NT2/D1 (cell line): ENCODE data around the gene HOXD3.

Experiments used
- DNase-seq: peaks from one replicate; pipeline ENCODE4 v3.0.0-alpha.2; 2011; ENCODE audit warnings: low read depth, low spot score
- H3K27me3 ChIP-seq: 2 replicates; pipeline ENCODE4 v1.6.0; 2011; ENCODE audit warnings: mild to moderate bottlenecking; ENCODE audit not compliant: insufficient read length, insufficient read depth
- H3K36me3 ChIP-seq: 2 replicates; pipeline ENCODE4 v1.6.1; 2011; ENCODE audit warnings: mild to moderate bottlenecking, low read length, mixed read lengths; ENCODE audit not compliant: insufficient read depth, insufficient read length
- H3K4me1 ChIP-seq: 2 replicates; pipeline ENCODE4 v1.5.1; 2011; ENCODE audit not compliant: insufficient read depth, insufficient read length
- H3K4me3 ChIP-seq: 2 replicates; pipeline ENCODE4 v1.5.1; 2011; ENCODE audit warnings: low read depth; ENCODE audit not compliant: insufficient read length
- H3K9ac ChIP-seq: 2 replicates; pipeline ENCODE4 v1.6.0; 2011; ENCODE audit warnings: low read depth; ENCODE audit not compliant: insufficient read length
- H3K9me3 ChIP-seq: 2 replicates; pipeline ENCODE4 v1.5.1; 2011; ENCODE audit warnings: mild to moderate bottlenecking, low read length; ENCODE audit not compliant: insufficient read depth
- SUZ12 ChIP-seq: IDR thresholded peaks from 2 replicates; pipeline ENCODE4 v1.6.1; 2011; ENCODE audit not compliant: insufficient read length, insufficient read depth; ENCODE audit errors: extremely low read depth
- YY1 ChIP-seq: IDR thresholded peaks from 2 replicates; pipeline ENCODE4 v1.6.1; 2011; ENCODE audit not compliant: insufficient read length, insufficient read depth
- ZNF274 ChIP-seq: IDR thresholded peaks from 2 replicates; pipeline ENCODE4 v1.6.1; 2011; ENCODE audit warnings: mild to moderate bottlenecking, low read depth, low read length

Gene HOXD3

DNA sequence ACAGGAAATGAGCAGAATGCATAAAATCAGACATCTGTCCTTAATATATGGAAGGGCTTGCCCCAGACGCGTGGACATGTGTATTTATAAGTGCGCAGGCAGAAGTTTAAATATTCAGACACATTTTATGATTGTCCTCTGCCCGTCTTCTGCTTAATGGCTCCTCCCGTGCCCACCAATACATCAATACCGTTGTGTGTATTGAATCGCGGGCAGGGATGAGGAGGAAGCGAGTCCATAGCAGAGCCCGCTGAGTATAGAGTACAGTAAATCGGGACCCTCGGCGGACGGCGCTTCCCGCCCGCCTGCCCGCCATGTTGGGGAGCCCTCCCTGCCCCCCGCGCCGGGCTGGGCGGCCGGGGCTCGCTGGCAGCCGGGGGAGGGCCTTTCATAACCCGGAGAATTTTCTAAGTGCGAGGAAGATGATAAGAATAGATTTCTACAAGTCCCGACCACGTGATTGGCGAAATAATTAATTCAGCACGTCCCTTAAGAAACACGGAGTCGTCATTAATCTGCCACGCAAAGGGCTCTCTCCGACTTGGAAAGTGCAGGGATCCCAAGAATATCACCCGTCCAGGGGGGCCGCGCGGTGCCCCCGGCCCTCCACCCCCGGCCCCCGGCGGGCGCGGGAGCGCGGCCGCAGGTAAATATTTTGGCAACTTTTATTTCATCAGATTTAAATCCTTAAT lies at the start of gene HOXD3:
Gene HOXD3 (plus strand): TSS at position 501 of the 692 bp plus-strand sequence. CDS start 11,808 bp downstream, outside the sequence.
- no peak for TF ChIP-seq YY1
- no peak for TF ChIP-seq ZNF274
- no peak for TF ChIP-seq SUZ12
- Histone ChIP-seq H3K36me3 (no peaks in the 10 kb centered on the region), H3K9ac (no peak within 1 kb of the TSS), H3K4me3 (peak within 1 kb of the TSS; percentile 8), H3K9me3 (no peaks in the 10 kb centered on the region), H3K4me1 (peaks cover 14% of the 10 kb centered on the region), H3K27me3 (peaks cover 100% of the 10 kb centered on the region)
- no peak for DNase-seq

GRCh38 chr2:176107731-176108181 lies 49.4 kb upstream of the HOXD3 start:
- H3K4me3 ChIP-seq = peak overlapping the region; percentile 13
- H3K36me3 ChIP-seq = peaks cover 6% of the 10 kb centered on the region
- H3K9ac ChIP-seq = no peak overlapping the region
- no peak for DNase-seq
- TF ChIP-seq YY1 (no peak), SUZ12 (no peak), ZNF274 (no peak)
- peaks cover 98% of the 10 kb centered on the region for H3K27me3 ChIP-seq
- peaks cover 16% of the 10 kb centered on the region for H3K4me1 ChIP-seq
- no peaks in the 10 kb centered on the region for H3K9me3 ChIP-seq

DNA sequence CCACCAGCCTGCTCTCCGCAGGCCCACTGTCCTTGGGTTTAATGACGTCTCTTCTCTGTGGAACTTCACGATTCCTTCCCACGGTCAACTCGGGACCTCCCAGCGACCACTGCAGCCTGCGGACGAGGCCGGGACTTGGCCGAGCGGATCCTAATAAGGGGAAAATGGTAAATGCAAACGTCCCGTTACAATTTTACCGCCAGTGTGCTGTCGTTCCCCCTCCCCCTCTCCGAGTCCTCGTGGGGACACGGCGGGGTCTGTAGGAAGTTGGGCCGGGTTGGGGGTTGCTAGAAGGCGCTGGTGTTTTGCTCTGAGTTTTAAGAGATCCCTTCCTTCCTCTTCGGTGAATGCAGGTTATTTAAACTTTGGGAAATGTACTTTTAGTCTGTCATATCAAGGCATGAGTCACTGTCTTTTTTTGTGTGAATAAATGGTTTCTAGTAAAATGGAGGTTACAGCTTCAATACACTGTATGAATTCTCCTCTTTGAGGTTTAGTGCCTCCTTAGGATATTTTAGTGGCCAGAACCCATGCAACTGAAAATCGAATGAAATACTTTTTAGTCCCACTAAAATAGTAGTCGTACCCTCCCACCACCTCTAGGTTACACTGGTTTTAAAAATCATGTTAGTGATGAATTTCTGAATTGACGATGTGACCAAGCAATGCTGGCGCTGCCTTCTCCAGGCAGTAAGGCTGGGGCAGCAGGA lies 47.8 kb upstream of the HOXD3 start:
- TF ChIP-seq ZNF274 (no peak), SUZ12 (peak; percentile 67), YY1 (no peak)
- Histone ChIP-seq H3K9me3 (no peaks in the 10 kb centered on the region), H3K27me3 (peaks cover 98% of the 10 kb centered on the region), H3K36me3 (peaks cover 6% of the 10 kb centered on the region), H3K9ac (no peak overlapping the region), H3K4me1 (peaks cover 16% of the 10 kb centered on the region), H3K4me3 (peak overlapping the region; percentile 5)
- no peak for DNase-seq

GRCh38 chr2:176109946-176110345 lies 47.2 kb upstream of the HOXD3 start:
- H3K36me3 ChIP-seq = peaks cover 6% of the 10 kb centered on the region
- H3K4me3 ChIP-seq = no peak overlapping the region
- no peak overlapping the region for H3K9ac ChIP-seq
- DNase-seq = no peak
- peaks cover 15% of the 10 kb centered on the region for H3K4me1 ChIP-seq
- no peaks in the 10 kb centered on the region for H3K9me3 ChIP-seq
- TF ChIP-seq YY1 = no peak
- peaks cover 98% of the 10 kb centered on the region for H3K27me3 ChIP-seq

DNA sequence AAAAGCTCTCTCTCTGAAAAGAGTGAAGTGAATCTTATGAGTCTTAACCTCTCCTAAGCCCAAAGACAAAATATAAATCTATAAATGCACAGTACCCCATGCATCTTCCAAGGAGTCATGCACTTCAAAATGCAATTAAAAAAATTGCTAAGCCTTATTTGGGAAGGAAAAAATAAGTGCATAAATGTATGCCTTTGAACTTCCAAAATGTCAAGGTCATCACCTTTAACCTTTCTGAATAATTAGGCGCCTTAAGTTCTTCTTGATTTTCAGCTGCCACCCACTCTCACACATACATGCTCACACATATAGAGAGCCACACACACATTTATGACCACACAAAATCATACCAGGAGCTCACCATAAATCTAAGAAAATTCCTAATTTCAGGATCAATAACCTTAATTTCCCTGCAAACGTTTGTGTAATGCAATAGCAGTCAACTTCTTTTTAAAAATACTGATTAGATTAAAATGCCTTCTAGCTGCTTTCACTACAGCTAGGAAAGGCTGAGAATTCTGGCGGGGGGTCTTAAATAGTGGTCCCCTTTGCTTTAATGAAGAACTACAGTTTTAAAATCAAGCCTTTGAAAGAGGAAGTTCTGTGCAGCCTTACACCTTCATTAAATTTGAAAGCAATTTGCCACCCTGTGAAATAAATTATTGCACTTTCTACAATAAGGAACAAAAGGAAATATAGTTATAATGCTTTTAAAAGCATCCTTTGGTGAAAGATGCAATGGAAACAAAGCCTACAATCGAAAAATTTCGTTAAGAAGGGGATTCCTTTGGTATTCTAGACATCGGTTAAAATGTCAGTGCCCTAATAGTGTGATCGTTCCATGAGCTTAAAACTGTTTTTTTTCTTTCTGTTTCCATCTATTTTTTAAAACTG lies 46.4 kb upstream of the HOXD3 start:
- Histone ChIP-seq H3K4me1 (peaks cover 8% of the 10 kb centered on the region), H3K9ac (no peak overlapping the region), H3K4me3 (no peak overlapping the region), H3K27me3 (peaks cover 98% of the 10 kb centered on the region), H3K36me3 (peaks cover 6% of the 10 kb centered on the region), H3K9me3 (no peaks in the 10 kb centered on the region)
- TF ChIP-seq SUZ12 (no peak), YY1 (no peak), ZNF274 (no peak)
- no peak for DNase-seq

- Histone ChIP-seq H3K4me1 (peaks cover 5% of the 10 kb centered on the region), H3K9ac (no peak overlapping the region), H3K36me3 (peaks cover 6% of the 10 kb centered on the region), H3K27me3 (peaks cover 98% of the 10 kb centered on the region), H3K4me3 (no peak overlapping the region), H3K9me3 (no peaks in the 10 kb centered on the region)
- no peak for TF ChIP-seq ZNF274
- no peak for TF ChIP-seq SUZ12
- no peak for TF ChIP-seq YY1
- DNase-seq = no peak
Measured at GRCh38 chr2:176111309-176111663, 45.8 kb upstream of the HOXD3 start.
